ENCODE measurements around the gene ANKFY1. TPM values are rescaled to one million over a fixed set of nuclear protein-coding genes. Genes with fewer than 3 reads are reported as not detected.
"Not testable (repeated sequence)": the region's sequence is repeated elsewhere in the genome, so short reads cannot be mapped to it uniquely, and the experiment has no call there.

ANKFY1 gene
- total RNA-seq, 4 donors from 2014 or later, result 30.7 to 35.7 (median 32.7) TPM

GRCh38 chr17:4199818-4200402, 63.9 kb downstream of the ANKFY1 start:
- WGBS, 2 donors, result 64 to 68% methylated on average over 9 of the region's 9 CpGs
- intact Hi-C loops (cut with DNase I; ENCODE audit: low total_unique reads), result no loop called here
- TF ChIP-seq POLR2A (IDR thresholded peaks at IDR 0.05), result no peak
- TF ChIP-seq CTCF (IDR thresholded peaks at IDR 0.05), result no peak
- peak in 1 of 2 donors; percentile 65 for DNase-seq (ENCODE audit: low spot score in 2 of 2)
- no peak overlapping the region for H3K4me3 ChIP-seq (ENCODE audit: low read depth, poor library complexity, severe bottlenecking)

GRCh38 chr17:4198995-4199394, 64.8 kb downstream of the ANKFY1 start:
- DNase-seq (ENCODE audit: low spot score in 2 of 2), result peak in 1 of 2 donors; percentile 5
- WGBS, 2 donors, result 87 to 92% methylated on average over 7 of the region's 7 CpGs
- TF ChIP-seq POLR2A (IDR thresholded peaks at IDR 0.05) (no peak), CTCF (IDR thresholded peaks at IDR 0.05) (no peak)

GRCh38 chr17:4195306-4195705, 68.5 kb downstream of the ANKFY1 start:
- peak in 1 of 2 donors; percentile 25 for DNase-seq (ENCODE audit: low spot score in 2 of 2)
- intact Hi-C loops (cut with DNase I; ENCODE audit: low total_unique reads), result no loop called here
- TF ChIP-seq CTCF (IDR thresholded peaks at IDR 0.05), result no peak
- TF ChIP-seq POLR2A (IDR thresholded peaks at IDR 0.05), result no peak
- WGBS, 2 donors, result 78 to 89% methylated on average over 10 of the region's 10 CpGs
- H3K4me3 ChIP-seq (ENCODE audit: low read depth, poor library complexity, severe bottlenecking), result no peak overlapping the region

More at GRCh38 chr17:4198995-4199394, 64.8 kb downstream of the ANKFY1 start:
- intact Hi-C loops (cut with DNase I; ENCODE audit: low total_unique reads), result no loop called here
- H3K4me3 ChIP-seq (ENCODE audit: low read depth, poor library complexity, severe bottlenecking), result no peak overlapping the region

GRCh38 chr17:4194796-4195195, 69.0 kb downstream of the ANKFY1 start:
- intact Hi-C loops (cut with DNase I; ENCODE audit: low total_unique reads), result no loop called here
- DNase-seq (ENCODE audit: low spot score in 2 of 2), result peak in 1 of 2 donors; percentile 68
- 86 to 93% methylated on average over 15 of the region's 15 CpGs for WGBS, 2 donors
- no peak overlapping the region for H3K4me3 ChIP-seq (ENCODE audit: low read depth, poor library complexity, severe bottlenecking)
- no peak for TF ChIP-seq POLR2A (IDR thresholded peaks at IDR 0.05)
- TF ChIP-seq CTCF (IDR thresholded peaks at IDR 0.05), result no peak

GRCh38 chr17:4190791-4191190, 73.0 kb downstream of the ANKFY1 start:
- peak in 1 of 2 donors; percentile 67 for DNase-seq (ENCODE audit: low spot score in 2 of 2)
- intact Hi-C loops (cut with DNase I; ENCODE audit: low total_unique reads); H3K4me3 ChIP-seq (ENCODE audit: low read depth, poor library complexity, severe bottlenecking): not testable (repeated sequence)
- 82 to 84% methylated on average over 7 of the region's 7 CpGs for WGBS, 2 donors

- intact Hi-C loops (cut with DNase I; ENCODE audit: low total_unique reads), result no loop called here
- 80 to 89% methylated on average over 8 to 10 of the region's 10 CpGs for WGBS, 2 donors
- TF ChIP-seq POLR2A (IDR thresholded peaks at IDR 0.05) (no peak), CTCF (IDR thresholded peaks at IDR 0.05) (no peak)
- H3K4me3 ChIP-seq (ENCODE audit: low read depth, poor library complexity, severe bottlenecking), result no peak overlapping the region
- no peak for DNase-seq (ENCODE audit: low spot score in 2 of 2)
Measured at GRCh38 chr17:4189280-4189679, 74.5 kb downstream of the ANKFY1 start.
